Astrocyte (in vitro differentiated cells and primary cell): ENCODE measurements around the gene BPIFB6. TPM values are rescaled to one million over a fixed set of nuclear protein-coding genes. Genes with fewer than 3 reads are reported as not detected.

Source experiments
- DNase-seq: peaks from one replicate; pipeline ENCODE4 v3.0.0-alpha.2; 2010; ENCODE audit warnings: low read depth
- FAIRE-seq: peaks from 2 replicates; lab custom pipeline; 2011; peaks lifted over from hg19 to GRCh38; lab: Jason Lieb, UNC
- H2AFZ ChIP-seq: 2 replicates; pipeline ENCODE4 v1.6.0; 2012; ENCODE audit warnings: low read depth, low read length, inconsistent platforms
- H3K27ac ChIP-seq: 2 replicates; pipeline ENCODE4 v1.5.1; 2011; ENCODE audit warnings: low read depth, low read length, inconsistent platforms
- H3K27me3 ChIP-seq: 2 replicates; pipeline ENCODE4 v1.6.0; 2011; ENCODE audit warnings: low read length, inconsistent platforms; ENCODE audit not compliant: insufficient read depth
- H3K36me3 ChIP-seq: 2 replicates; pipeline ENCODE4 v1.5.1; 2011; ENCODE audit warnings: low read length, inconsistent platforms; ENCODE audit not compliant: insufficient read depth
- H3K4me1 ChIP-seq: 2 replicates; pipeline ENCODE4 v1.5.1; 2011; ENCODE audit warnings: low read length, inconsistent platforms; ENCODE audit not compliant: insufficient read depth
- H3K4me2 ChIP-seq: 2 replicates; pipeline ENCODE4 v1.6.0; 2012; ENCODE audit warnings: low read length, inconsistent platforms
- H3K4me3 ChIP-seq: 2 replicates; pipeline ENCODE4 v1.5.1; 2011; ENCODE audit warnings: low read depth, mild to moderate bottlenecking, low read length, inconsistent platforms; ENCODE audit not compliant: insufficient read depth
- H3K79me2 ChIP-seq: 2 replicates; pipeline ENCODE4 v1.6.0; 2012; ENCODE audit warnings: mild to moderate bottlenecking, low read length, inconsistent platforms; ENCODE audit not compliant: insufficient read depth
- H3K9ac ChIP-seq: 2 replicates; pipeline ENCODE4 v1.6.0; 2012; ENCODE audit warnings: mild to moderate bottlenecking, low read length, inconsistent platforms
- H3K9me3 ChIP-seq: 2 replicates; pipeline ENCODE4 v1.5.1; 2012; ENCODE audit warnings: low read depth, mild to moderate bottlenecking, low read length, inconsistent platforms; ENCODE audit not compliant: insufficient read depth
- H4K20me1 ChIP-seq: 2 replicates; pipeline ENCODE4 v1.6.0; 2012; ENCODE audit warnings: low read length, inconsistent platforms; ENCODE audit not compliant: insufficient read depth
- H3K27ac Mint-ChIP-seq: one replicate; pipeline ENCODE4 v1.8.0; 2021; ENCODE audit warnings: mild to moderate bottlenecking, mixed read lengths; ENCODE audit not compliant: unreplicated experiment
- H3K27me3 Mint-ChIP-seq: one replicate; pipeline ENCODE4 v1.8.0; 2021; ENCODE audit warnings: low read depth, mixed read lengths; ENCODE audit not compliant: unreplicated experiment
- H3K36me3 Mint-ChIP-seq: one replicate; pipeline ENCODE4 v1.8.0; 2021; ENCODE audit warnings: low read depth, mixed read lengths; ENCODE audit not compliant: unreplicated experiment
- H3K4me1 Mint-ChIP-seq: one replicate; pipeline ENCODE4 v1.8.0; 2021; ENCODE audit warnings: low read depth, mixed read lengths; ENCODE audit not compliant: unreplicated experiment
- H3K4me3 Mint-ChIP-seq: one replicate; pipeline ENCODE4 v1.8.0; 2021; ENCODE audit warnings: mild to moderate bottlenecking, moderate library complexity, mixed read lengths; ENCODE audit not compliant: unreplicated experiment
- H3K9me3 Mint-ChIP-seq: one replicate; pipeline ENCODE4 v1.8.0; 2021; ENCODE audit warnings: mild to moderate bottlenecking, mixed read lengths; ENCODE audit not compliant: unreplicated experiment
- CTCF ChIP-seq: IDR thresholded peaks from 2 replicates; pipeline ENCODE4 v1.5.1; 2011; ENCODE audit warnings: low read depth, mild to moderate bottlenecking, inconsistent platforms, low read length, moderate library complexity; ENCODE audit not compliant: insufficient read depth
- EZH2 ChIP-seq: IDR thresholded peaks from 2 replicates; pipeline ENCODE4 v1.6.1; 2012; ENCODE audit warnings: mild to moderate bottlenecking, low read length, inconsistent platforms; ENCODE audit not compliant: insufficient read depth
- total RNA-seq: library from RNA; stranded (reverse); gene quantifications from 2 replicates; pipeline ENCODE4 v1.2.1, GENCODE V29; 2021

Gene BPIFB6
- total RNA-seq, 1 donor from 2014 or later, result not detected

- no peaks in the 10 kb centered on the region for H3K36me3 ChIP-seq
- no peak overlapping the region for H3K4me2 ChIP-seq
- Mint-ChIP-seq H3K4me3 (no peak overlapping the region), H3K36me3 (no peaks in the 10 kb centered on the region), H3K27ac (no peak overlapping the region), H3K4me1 (no peaks in the 10 kb centered on the region), H3K27me3 (peaks cover 41% of the 10 kb centered on the region), H3K9me3 (no peaks in the 10 kb centered on the region)
- H3K27ac ChIP-seq, result no peak overlapping the region
- H3K9me3 ChIP-seq, result no peaks in the 10 kb centered on the region
- TF ChIP-seq CTCF (no peak), EZH2 (no peak)
- H3K27me3 ChIP-seq, result peaks cover 4% of the 10 kb centered on the region
- H3K9ac ChIP-seq, result no peak overlapping the region
- H4K20me1 ChIP-seq, result no peaks in the 10 kb centered on the region
- no peak overlapping the region for H3K4me3 ChIP-seq
- no peaks in the 10 kb centered on the region for H3K79me2 ChIP-seq
- DNase-seq (no peak), FAIRE-seq (no peak)
- no peaks in the 10 kb centered on the region for H3K4me1 ChIP-seq
- H2AFZ ChIP-seq, result no peak overlapping the region
These were observed 8.6 kb upstream of the BPIFB6 start for GRCh38 chr20:33022694-33023438.

GRCh38 chr20:33023439-33024242 lies 7.8 kb upstream of the BPIFB6 start:
- H3K36me3 ChIP-seq, result no peaks in the 10 kb centered on the region
- no peak overlapping the region for H3K27ac Mint-ChIP-seq
- H4K20me1 ChIP-seq, result no peaks in the 10 kb centered on the region
- no peak overlapping the region for H3K4me3 ChIP-seq
- H3K27ac ChIP-seq, result no peak overlapping the region
- H3K79me2 ChIP-seq, result no peaks in the 10 kb centered on the region
- FAIRE-seq (no peak), DNase-seq (no peak)
- H3K4me1 ChIP-seq, result no peaks in the 10 kb centered on the region
- H3K4me1 Mint-ChIP-seq, result no peaks in the 10 kb centered on the region
- peaks cover 37% of the 10 kb centered on the region for H3K27me3 Mint-ChIP-seq
- no peak for TF ChIP-seq CTCF
- TF ChIP-seq EZH2, result no peak
- H3K36me3 Mint-ChIP-seq, result no peaks in the 10 kb centered on the region
- H3K9ac ChIP-seq, result no peak overlapping the region
- H3K27me3 ChIP-seq, result peaks cover 4% of the 10 kb centered on the region
- H3K4me3 Mint-ChIP-seq, result no peak overlapping the region
- H3K9me3 ChIP-seq, result no peaks in the 10 kb centered on the region
- no peak overlapping the region for H3K4me2 ChIP-seq
- H2AFZ ChIP-seq, result no peak overlapping the region
- H3K9me3 Mint-ChIP-seq, result no peaks in the 10 kb centered on the region
